WERI-Rb-1 (cell line): ENCODE data around the gene PBX3.

Experiments
- DNase-seq: peaks from one replicate; pipeline ENCODE4 v3.0.0-alpha.2; 2020
- H3K27ac ChIP-seq: fragments of 250-450 bp; sonication (Bioruptor Pico); 2 replicates; pipeline ENCODE4 v1.5.1; 2020; ENCODE audit warnings: mild to moderate bottlenecking, moderate library complexity
- H3K27me3 ChIP-seq: fragments of 250-450 bp; sonication (Bioruptor Pico); 2 replicates; pipeline ENCODE4 v1.5.1; 2021; ENCODE audit warnings: mild to moderate bottlenecking, low read depth, moderate library complexity; ENCODE audit not compliant: insufficient read depth, severe bottlenecking
- H3K36me3 ChIP-seq: fragments of 250-450 bp; sonication (Bioruptor Pico); 2 replicates; pipeline ENCODE4 v1.5.1; 2020; ENCODE audit warnings: mild to moderate bottlenecking, moderate library complexity
- H3K4me3 ChIP-seq: 2 replicates; pipeline ENCODE4 v1.5.1; 2011; ENCODE audit warnings: low read depth, mild to moderate bottlenecking, control low read depth, low read length
- H3K9me3 ChIP-seq: fragments of 250-450 bp; sonication (Bioruptor Pico); 2 replicates; pipeline ENCODE4 v1.5.1; 2021; ENCODE audit warnings: mild to moderate bottlenecking, moderate library complexity; ENCODE audit not compliant: severe bottlenecking
- TF ChIP-seq, protein P1 (sequence below): IDR thresholded peaks from 2 replicates; pipeline ENCODE4 v1.5.1; 2011; ENCODE audit warnings: low read depth, mild to moderate bottlenecking, control low read depth, inconsistent platforms, low read length

The PBX3 gene

DNA sequence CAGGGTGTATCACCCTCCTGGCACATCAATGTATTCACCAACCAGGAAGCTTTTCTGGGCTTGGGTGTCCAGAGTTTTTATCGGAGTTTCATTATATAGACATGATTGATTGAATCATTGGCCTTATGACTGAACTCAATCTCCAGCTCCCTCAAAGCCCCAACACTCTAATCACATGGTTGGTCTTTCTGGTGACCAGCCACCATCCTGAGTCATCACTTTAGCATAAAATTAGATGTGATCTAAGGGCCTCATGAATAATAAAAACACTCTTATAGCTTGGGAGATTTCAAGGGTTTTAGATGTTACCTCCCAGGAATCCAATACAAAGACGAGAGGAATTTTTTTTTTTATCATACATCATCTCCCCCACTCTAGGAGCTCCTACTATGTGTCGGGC, 7.7 kb upstream of the PBX3 start:
- Histone ChIP-seq H3K9me3 (no peaks in the 10 kb centered on the region), H3K36me3 (no peaks in the 10 kb centered on the region), H3K27ac (no peak overlapping the region), H3K4me3 (no peak overlapping the region), H3K27me3 (no peaks in the 10 kb centered on the region)
- no peak for DNase-seq
- TF ChIP-seq, protein P1, sequence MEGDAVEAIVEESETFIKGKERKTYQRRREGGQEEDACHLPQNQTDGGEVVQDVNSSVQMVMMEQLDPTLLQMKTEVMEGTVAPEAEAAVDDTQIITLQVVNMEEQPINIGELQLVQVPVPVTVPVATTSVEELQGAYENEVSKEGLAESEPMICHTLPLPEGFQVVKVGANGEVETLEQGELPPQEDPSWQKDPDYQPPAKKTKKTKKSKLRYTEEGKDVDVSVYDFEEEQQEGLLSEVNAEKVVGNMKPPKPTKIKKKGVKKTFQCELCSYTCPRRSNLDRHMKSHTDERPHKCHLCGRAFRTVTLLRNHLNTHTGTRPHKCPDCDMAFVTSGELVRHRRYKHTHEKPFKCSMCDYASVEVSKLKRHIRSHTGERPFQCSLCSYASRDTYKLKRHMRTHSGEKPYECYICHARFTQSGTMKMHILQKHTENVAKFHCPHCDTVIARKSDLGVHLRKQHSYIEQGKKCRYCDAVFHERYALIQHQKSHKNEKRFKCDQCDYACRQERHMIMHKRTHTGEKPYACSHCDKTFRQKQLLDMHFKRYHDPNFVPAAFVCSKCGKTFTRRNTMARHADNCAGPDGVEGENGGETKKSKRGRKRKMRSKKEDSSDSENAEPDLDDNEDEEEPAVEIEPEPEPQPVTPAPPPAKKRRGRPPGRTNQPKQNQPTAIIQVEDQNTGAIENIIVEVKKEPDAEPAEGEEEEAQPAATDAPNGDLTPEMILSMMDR = no peak

DNA sequence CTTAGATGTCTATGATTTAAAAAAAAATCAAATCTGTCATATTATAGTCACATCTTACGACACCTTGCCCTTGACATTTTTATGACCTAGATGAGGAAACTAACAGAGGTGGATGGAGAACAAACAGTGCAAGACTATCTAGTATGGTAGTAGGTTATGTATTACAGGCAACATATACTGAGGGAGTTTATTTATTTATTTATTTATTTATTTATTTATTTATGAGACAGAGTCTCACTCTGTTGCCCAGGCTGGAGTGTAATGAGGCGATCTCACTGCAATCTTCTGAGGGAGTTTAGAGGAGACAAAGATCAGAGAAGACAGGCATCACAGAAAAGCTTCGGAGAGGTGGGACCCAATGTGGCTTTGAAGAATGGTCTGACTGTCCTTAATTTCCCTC, 4.5 kb upstream of the PBX3 start:
- H3K36me3 ChIP-seq = no peaks in the 10 kb centered on the region
- H3K9me3 ChIP-seq = no peaks in the 10 kb centered on the region
- DNase-seq = no peak
- H3K27me3 ChIP-seq = no peaks in the 10 kb centered on the region
- TF ChIP-seq, protein P1 = no peak
- no peak overlapping the region for H3K4me3 ChIP-seq
- no peak overlapping the region for H3K27ac ChIP-seq

DNA sequence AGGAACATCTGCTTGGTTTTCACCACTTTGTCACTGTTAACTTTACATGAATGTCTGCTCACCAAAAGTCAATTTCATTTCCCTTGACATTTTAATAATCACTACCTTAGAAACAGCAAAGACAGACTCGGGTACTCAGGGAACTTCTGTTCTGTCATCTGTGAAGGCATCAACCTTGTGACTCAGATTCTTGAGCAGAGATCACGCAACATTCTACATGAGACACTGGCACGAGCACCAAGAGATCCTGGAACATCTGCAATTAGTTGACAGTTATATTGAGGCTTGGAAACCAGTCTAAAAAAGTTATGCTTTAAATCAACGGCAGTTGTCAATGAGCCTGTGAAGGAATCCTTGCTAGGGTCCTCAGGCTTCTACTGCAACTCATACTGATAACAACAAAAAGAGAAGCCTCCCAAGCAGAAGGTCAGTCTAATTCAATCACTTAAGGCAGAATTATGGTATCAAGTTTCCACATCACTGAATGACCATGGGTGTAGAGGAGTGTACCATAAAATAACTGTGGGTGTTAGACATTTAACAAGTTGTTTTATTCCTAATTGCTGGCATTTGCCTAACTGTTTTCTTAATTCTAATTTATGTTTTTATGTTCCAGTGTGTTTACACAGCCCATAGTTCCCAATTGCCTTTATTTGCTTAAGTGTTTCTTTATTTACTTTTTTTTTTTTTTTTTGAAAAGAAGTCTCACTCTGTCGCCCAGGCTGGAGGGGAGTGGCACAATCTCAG, 3.3 kb upstream of the PBX3 start:
- H3K36me3 ChIP-seq = peaks cover 5% of the 10 kb centered on the region
- no peak for DNase-seq
- no peaks in the 10 kb centered on the region for H3K27me3 ChIP-seq
- H3K4me3 ChIP-seq = no peak overlapping the region
- TF ChIP-seq, protein P1 = no peak
- no peak overlapping the region for H3K27ac ChIP-seq
- H3K9me3 ChIP-seq = no peaks in the 10 kb centered on the region

DNA sequence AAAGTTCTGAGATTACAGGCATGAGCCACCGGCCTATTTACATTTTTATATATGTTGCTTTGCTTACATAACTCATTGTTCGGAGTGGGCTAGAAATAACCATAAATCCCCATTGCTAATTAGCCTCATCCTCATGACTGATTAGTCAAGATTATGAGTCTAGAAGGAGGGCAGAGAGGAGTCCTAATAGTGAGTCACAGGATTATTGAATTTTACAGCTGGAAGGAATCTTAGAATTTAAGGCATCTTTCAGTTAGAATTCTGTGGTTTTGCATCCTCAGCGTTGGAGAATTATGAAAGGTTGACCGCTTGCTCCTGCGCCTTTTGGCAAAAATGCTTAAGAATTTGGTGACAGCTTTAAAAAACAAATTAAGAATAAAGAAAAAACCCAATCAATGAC, 2.6 kb upstream of the PBX3 start:
- no peaks in the 10 kb centered on the region for H3K9me3 ChIP-seq

DNA sequence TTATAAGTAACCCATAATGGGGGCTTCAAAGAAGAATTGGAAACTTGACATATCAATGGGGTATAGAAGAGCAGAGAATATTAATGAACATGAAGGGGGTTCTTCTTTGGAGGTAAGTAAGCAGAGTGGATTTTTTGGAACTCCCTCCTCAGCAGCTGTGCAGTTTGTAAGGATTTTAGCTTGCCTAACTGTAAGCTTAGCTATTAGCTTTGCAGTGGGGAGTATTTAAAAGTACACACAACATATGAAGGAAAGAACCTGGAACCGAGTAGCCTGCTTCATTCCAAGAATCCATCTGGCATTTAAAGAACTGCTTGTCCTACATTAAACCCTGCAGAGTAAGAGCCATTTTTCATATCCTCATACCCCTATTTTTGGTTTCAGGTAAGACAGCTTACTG, 2.2 kb upstream of the PBX3 start:
- H3K27me3 ChIP-seq = no peaks in the 10 kb centered on the region
- peaks cover 15% of the 10 kb centered on the region for H3K36me3 ChIP-seq
- H3K4me3 ChIP-seq = peak overlapping the region; percentile 53
- TF ChIP-seq, protein P1 = no peak
- no peaks in the 10 kb centered on the region for H3K9me3 ChIP-seq
- DNase-seq = no peak
- H3K27ac ChIP-seq = no peak overlapping the region

More for the DNA sequence above, 2.6 kb upstream of the PBX3 start:
- Histone ChIP-seq H3K4me3 (no peak overlapping the region), H3K27ac (no peak overlapping the region), H3K36me3 (peaks cover 11% of the 10 kb centered on the region), H3K27me3 (no peaks in the 10 kb centered on the region)
- no peak for DNase-seq
- TF ChIP-seq, protein P1 = no peak

DNA sequence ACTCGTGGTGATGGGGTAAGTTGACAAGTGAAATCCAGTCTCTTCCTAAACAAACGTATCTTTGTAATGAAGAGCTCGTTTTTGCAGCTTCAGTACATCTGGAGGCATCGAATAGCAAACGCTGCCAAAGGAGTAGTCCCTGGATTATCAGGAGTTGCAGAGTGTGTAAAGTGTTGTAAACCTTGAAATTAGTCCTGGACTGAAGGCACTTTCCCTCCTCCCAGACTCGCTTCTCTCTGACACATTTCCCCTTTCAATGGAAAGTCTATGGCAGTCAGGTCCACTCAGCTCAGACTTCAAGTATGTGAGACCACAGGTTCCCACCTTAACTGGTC, 1.5 kb upstream of the PBX3 start:
- Histone ChIP-seq H3K27ac (peak overlapping the region; percentile 96), H3K4me3 (peak overlapping the region; percentile 53), H3K27me3 (no peaks in the 10 kb centered on the region), H3K9me3 (no peaks in the 10 kb centered on the region), H3K36me3 (peaks cover 15% of the 10 kb centered on the region)
- DNase-seq = no peak
- TF ChIP-seq, protein P1 = no peak
